GM12878 (cell line): ENCODE results near the gene PDZD2. TPM values are rescaled to one million over a fixed set of nuclear protein-coding genes. Genes with fewer than 3 reads are reported as not detected.

Experiments
- ATAC-seq: fragments of 200-7000 bp; cut with Tn5 transposase; 3 replicates; pipeline ENCODE4 v1.9.1; 2020; ENCODE audit warnings: mild to moderate bottlenecking, moderate library complexity
- BruUV-seq: library from RNA; stranded (reverse); fragments of 400-500 nt; replicated peaks from 2 replicates; lab custom pipeline; 2021; lab: Mats Ljungman, UMichigan
- CTCF ChIA-PET: fragments of 300-600 bp; sonication (Branson Sonifier 250); formaldehyde crosslinking; extraction: SDS; loops from one replicate; lab custom pipeline; 2021; ENCODE audit warnings: inconsistent platforms; lab: Yijun Ruan, JAX
- POLR2A ChIA-PET: fragments of 350-600 bp; formaldehyde crosslinking; extraction: SDS; loops from one replicate; lab custom pipeline; 2021; ENCODE audit warnings: inconsistent platforms; lab: Charles Lee
- RAD21 ChIA-PET: fragments of 300-600 bp; sonication (Branson Sonifier 250); formaldehyde crosslinking; loops from one replicate; lab custom pipeline; 2023; ENCODE audit warnings: antibody characterized with exemption; ENCODE audit not compliant: unreplicated experiment; lab: Charles Lee
- SMC1A ChIA-PET: fragments of 300-600 bp; sonication (Branson Sonifier 250); formaldehyde crosslinking; loops from one replicate; lab custom pipeline; 2023; ENCODE audit not compliant: unreplicated experiment, uncharacterized antibody; lab: Charles Lee
- DNase-seq: peaks from one replicate; pipeline ENCODE4 v3.0.0-alpha.2; 2011; ENCODE audit warnings: low read depth, low spot score
- FAIRE-seq: peaks from 3 replicates; lab custom pipeline; 2011; peaks lifted over from hg19 to GRCh38; lab: Jason Lieb, UNC
- H2AFZ ChIP-seq: 2 replicates; pipeline ENCODE4 v1.6.0; 2011; ENCODE audit warnings: low read depth, low read length, control low read depth; ENCODE audit not compliant: control insufficient read depth
- H3K27ac ChIP-seq: 2 replicates; pipeline ENCODE4 v1.5.1; 2011; ENCODE audit warnings: control low read depth; ENCODE audit not compliant: control insufficient read depth, insufficient read depth
- H3K27me3 ChIP-seq, 2 experiments: replicated peaks in 1 of 2; 2 replicates each; pipeline versions ENCODE4 v1.6.0 to v1.6.1; 2011; ENCODE audit warnings: low read length in 1 of 2; ENCODE audit not compliant: control insufficient read depth in 2 of 2, insufficient read depth in 2 of 2
- H3K36me3 ChIP-seq, 2 experiments: 2 replicates each; pipeline ENCODE4 v1.5.1; 2011; ENCODE audit warnings: low read length in 1 of 2; ENCODE audit not compliant: control insufficient read depth in 2 of 2, insufficient read depth in 2 of 2
- H3K4me1 ChIP-seq: 2 replicates; pipeline ENCODE4 v1.6.1; 2011; ENCODE audit warnings: mild to moderate bottlenecking, low read length, moderate library complexity, mixed read lengths; ENCODE audit not compliant: control insufficient read depth, insufficient read depth
- H3K4me2 ChIP-seq: 2 replicates; pipeline ENCODE4 v1.6.0; 2011; ENCODE audit warnings: control low read depth; ENCODE audit not compliant: control insufficient read depth, insufficient read depth
- H3K4me3 ChIP-seq: fragments of 200-600 bp; sonication (generic); 2 replicates; pipeline ENCODE4 v1.5.1; 2016
- H3K79me2 ChIP-seq: 2 replicates; pipeline ENCODE4 v1.6.0; 2011; ENCODE audit warnings: low read length; ENCODE audit not compliant: control insufficient read depth, insufficient read depth
- H3K9ac ChIP-seq: 2 replicates; pipeline ENCODE4 v1.8.0; 2011; ENCODE audit warnings: low read length, control low read depth, mixed read lengths; ENCODE audit not compliant: control insufficient read depth, insufficient read depth
- H3K9me3 ChIP-seq: replicated peaks from 3 replicates; pipeline ENCODE4 v1.5.1; 2011; ENCODE audit warnings: mild to moderate bottlenecking, low read length; ENCODE audit not compliant: control insufficient read depth, insufficient read depth
- H4K20me1 ChIP-seq: 2 replicates; pipeline ENCODE4 v1.6.0; 2011; ENCODE audit not compliant: control insufficient read depth, insufficient read depth
- ATF7 ChIP-seq: fragments of 450-650 bp; IDR thresholded peaks from 2 replicates; pipeline ENCODE4 v1.6.1; 2016; ENCODE audit warnings: low read depth, mild to moderate bottlenecking
- GABPA ChIP-seq: IDR thresholded peaks from 2 replicates; pipeline ENCODE4 v1.6.1; 2014; ENCODE audit warnings: antibody characterized with exemption, low read depth, mild to moderate bottlenecking, inconsistent platforms
- IKZF1 ChIP-seq: fragments of 450-650 bp; conservative IDR thresholded peaks from 2 replicates; pipeline ENCODE4 v1.6.1; 2017; ENCODE audit warnings: antibody characterized with exemption, mild to moderate bottlenecking
- KDM1A ChIP-seq: fragments of 200-600 bp; sonication (generic); IDR thresholded peaks from 2 replicates; pipeline ENCODE4 v1.6.1; 2016; ENCODE audit warnings: borderline replicate concordance
- KLF5 ChIP-seq: fragments of 450-650 bp; IDR thresholded peaks from 2 replicates; pipeline ENCODE4 v1.6.1; 2014; ENCODE audit warnings: mild to moderate bottlenecking; ENCODE audit not compliant: partially characterized antibody
- MTA2 ChIP-seq: fragments of 450-650 bp; IDR thresholded peaks from 2 replicates; pipeline ENCODE4 v1.6.1; 2016; ENCODE audit warnings: low read depth, mild to moderate bottlenecking, moderate library complexity
- MXI1 ChIP-seq: fragments of 150-350 bp; IDR thresholded peaks from 2 replicates; pipeline ENCODE4 v1.6.1; 2011; ENCODE audit warnings: low read depth, mild to moderate bottlenecking, inconsistent platforms, low read length, improper control_type of control experiment
- MYB ChIP-seq: fragments of 150-350 bp; IDR thresholded peaks from 2 replicates; pipeline ENCODE4 v1.6.1; 2014; ENCODE audit warnings: mild to moderate bottlenecking, low read depth, low read length, borderline replicate concordance
- NR2C2 ChIP-seq: IDR thresholded peaks from 2 replicates; pipeline ENCODE4 v1.6.1; 2011; ENCODE audit warnings: borderline replicate concordance, low read depth; ENCODE audit not compliant: control insufficient read depth, insufficient read length
- NR2F1 ChIP-seq: fragments of 450-650 bp; conservative IDR thresholded peaks from 2 replicates; pipeline ENCODE4 v1.6.1; 2017; ENCODE audit warnings: mild to moderate bottlenecking
- POLR2AphosphoS2 ChIP-seq: IDR thresholded peaks from 2 replicates; pipeline ENCODE4 v1.6.1; 2011; ENCODE audit warnings: low read depth, mild to moderate bottlenecking, low read length, improper control_type of control experiment, moderate library complexity
- RAD51 ChIP-seq: fragments of 450-650 bp; IDR thresholded peaks from 2 replicates; pipeline ENCODE4 v1.6.1; 2016; ENCODE audit warnings: moderate library complexity, mild to moderate bottlenecking, inconsistent platforms
- SMAD1 ChIP-seq: fragments of 450-650 bp; IDR thresholded peaks from 2 replicates; pipeline ENCODE4 v1.6.1; 2018; ENCODE audit warnings: mild to moderate bottlenecking, low read depth; ENCODE audit not compliant: partially characterized antibody
- SRF ChIP-seq, 2 experiments: IDR thresholded peaks; 2 replicates each; pipeline ENCODE4 v1.6.1; 2011; ENCODE audit warnings: low read depth in 2 of 2, low read length in 2 of 2, mild to moderate bottlenecking in 1 of 2, moderate library complexity in 1 of 2
- TCF12 ChIP-seq: IDR thresholded peaks from 2 replicates; pipeline ENCODE4 v1.6.1; 2011; ENCODE audit warnings: low read depth, mild to moderate bottlenecking, low read length
- YY1 ChIP-seq: IDR thresholded peaks from 2 replicates; pipeline ENCODE4 v1.6.1; 2011; ENCODE audit warnings: low read depth, mild to moderate bottlenecking, low read length
- ZBTB4 ChIP-seq: fragments of 450-650 bp; formaldehyde crosslinking; IDR thresholded peaks from 2 replicates; pipeline ENCODE4 v1.4.0; 2022; ENCODE audit warnings: mild to moderate bottlenecking, moderate library complexity
- ZNF24 ChIP-seq: fragments of 450-650 bp; IDR thresholded peaks from 2 replicates; pipeline ENCODE4 v1.6.1; 2017; ENCODE audit warnings: antibody characterized with exemption, mild to moderate bottlenecking
- ZNF384 ChIP-seq: IDR thresholded peaks from 2 replicates; pipeline ENCODE4 v1.6.1; 2012; ENCODE audit warnings: low read depth, mild to moderate bottlenecking, low read length, improper control_type of control experiment, borderline replicate concordance
- WGBS: methylation state at CpG from one replicate; pipeline ENCODE4 v1.1.6; 2016; ENCODE audit warnings: low lambda C conversion rate; ENCODE audit not compliant: insufficient replicate concordance, insufficient coverage; ENCODE audit errors: missing lambda C conversion rate; 5-methylcytosine and 5-hydroxymethylcytosine counted together
- in situ Hi-C: fragments of 300-500 bp; cut with MboI; formaldehyde crosslinking; loops from 9 replicates; pipeline ENCODE4 v1.14.3; 2018; ENCODE audit warnings: mixed read lengths
- intact Hi-C: fragments of 100-400 bp; cut with micrococcal nuclease; formaldehyde crosslinking; loops from one replicate; pipeline ENCODE4 v1.14.2; 2022; ENCODE audit not compliant: unreplicated experiment
- polyA plus RNA-seq, 11 experiments: library from polyadenylated mRNA; depleted of rRNA in 4 of 11; unstranded in 6 of 11; stranded (reverse) in 5 of 11; fragments of >200 nt; fragmentation: Nextera tagmentation in 4 of 11; fragmentation: Illumina TruSeq in 1 of 11; extraction: Ambion mirVana in 4 of 11; extraction: Trizol in 1 of 11; gene quantifications; 1 replicate in 1 of 11; 2 replicates in 10 of 11; pipeline versions ENCODE4 v1.2.1 to v1.2.3, GENCODE V29; 2011 to 2016; ENCODE audit warnings: inconsistent platforms in 2 of 11, missing spikeins in 2 of 11, low read depth in 1 of 11
- total RNA-seq, 4 experiments: library from RNA; depleted of rRNA in 3 of 4; stranded (reverse); fragments of >200 nt in 3 of 4; fragmentation: Illumina TruSeq in 1 of 4; extraction: Trizol in 1 of 4; gene quantifications; 2 replicates each; pipeline versions ENCODE4 v1.2.1 to v1.2.3, GENCODE V29; 2013 to 2021

Gene PDZD2
- total and polyA plus RNA-seq, 10 of the 15 experiments (the other 5 are each of a cell fraction or from before 2014, with no cell fraction given): 0.01 to 0.58 (median 0.29) TPM; not detected in 3

- H3K27me3 ChIP-seq: peaks cover 0 to 4% of the 10 kb centered on the region in 2 experiments; a peak in 1 of 4 replicates
- ChIA-PET RAD21 (no interaction called here), POLR2A (interaction anchor here (0.5 kb wide), 1 partner anchor 12 kb away, joined by 3 read pairs; no protein-coding TSS in a partner anchor), SMC1A (no interaction called here)
- no peaks in the 10 kb centered on the region for H3K9me3 ChIP-seq
- in situ Hi-C loops: no loop called here
- H4K20me1 ChIP-seq: no peaks in the 10 kb centered on the region
- no peak for FAIRE-seq
- H2AFZ ChIP-seq: no peak overlapping the region
- DNase-seq: no peak
- H3K27ac ChIP-seq: no peak overlapping the region
- intact Hi-C loops: no loop called here
- H3K4me2 ChIP-seq: no peak overlapping the region
- no peak overlapping the region for H3K4me3 ChIP-seq
- ATAC-seq: no peak
- BruUV-seq: no TSS peak
- TF ChIP-seq RAD51 (no peak), SRF (IDR thresholded peaks at IDR 0.05; ENCODE audit: low read depth in 2 of 2, low read length in 2 of 2) (no peak), POLR2AphosphoS2 (no peak), GABPA (no peak), KDM1A (no peak), KLF5 (no peak), NR2C2 (no peak), ZBTB4 (CRISPR knock-in tag) (no peak), TCF12 (no peak), NR2F1 (no peak), SMAD1 (no peak), MTA2 (no peak), ZNF384 (no peak), MYB (no peak), ZNF24 (no peak), MXI1 (no peak), ATF7 (no peak), IKZF1 (no peak), YY1 (no peak)
- TF ChIP-seq, all 136 proteins: peak for 0
- Histone ChIP-seq H3K4me1 (no peaks in the 10 kb centered on the region), H3K9ac (no peak overlapping the region), H3K79me2 (no peaks in the 10 kb centered on the region), H3K36me3 (no peaks in the 10 kb centered on the region)
- CTCF ChIA-PET: no interaction called here
- 34% methylated on average over 11 of the region's 11 CpGs for WGBS
These were observed 120.0 kb downstream of the PDZD2 start for GRCh38 chr5:31758803-31759425.
